WTC11 (cell line): ENCODE data around the gene OCIAD1. TPM values are rescaled to one million over a fixed set of nuclear protein-coding genes. Genes with fewer than 3 reads are reported as not detected.
"Not testable (repeated sequence)": the region's sequence is repeated elsewhere in the genome, so short reads cannot be mapped to it uniquely, and the experiment has no call there.

Experiments used
- ATAC-seq: fragments of 200-7000 bp; cut with Tn5 transposase; 2 replicates; pipeline ENCODE4 v1.10.0; 2021; ENCODE audit warnings: mild to moderate bottlenecking, moderate library complexity
- CTCF ChIA-PET: fragments of 300-600 bp; sonication (Branson Sonifier 250); formaldehyde crosslinking; loops from one replicate; lab custom pipeline; 2021; ENCODE audit warnings: antibody characterized with exemption; lab: Charles Lee
- POLR2A ChIA-PET: fragments of 350-600 bp; sonication (Branson Sonifier 250); formaldehyde crosslinking; loops from one replicate; lab custom pipeline; 2021; ENCODE audit warnings: antibody characterized with exemption; lab: Charles Lee
- DNase-seq: peaks from one replicate; pipeline ENCODE4 v3.0.0; 2021; ENCODE audit warnings: low spot score
- H3K27ac Mint-ChIP-seq: 2 replicates; pipeline ENCODE4 v1.8.0; 2021; ENCODE audit warnings: mixed read lengths
- H3K27me3 Mint-ChIP-seq: 2 replicates; pipeline ENCODE4 v1.8.0; 2021; ENCODE audit warnings: low read depth, mild to moderate bottlenecking, moderate library complexity, mixed read lengths
- H3K36me3 Mint-ChIP-seq: 2 replicates; pipeline ENCODE4 v1.8.0; 2021; ENCODE audit warnings: mixed read lengths
- H3K4me1 Mint-ChIP-seq: 2 replicates; pipeline ENCODE4 v1.8.0; 2022; ENCODE audit warnings: mixed read lengths
- H3K4me3 Mint-ChIP-seq: 2 replicates; pipeline ENCODE4 v1.8.0; 2021; ENCODE audit warnings: mild to moderate bottlenecking, moderate library complexity, mixed read lengths
- H3K9me3 Mint-ChIP-seq: 2 replicates; pipeline ENCODE4 v1.8.0; 2021; ENCODE audit warnings: mixed read lengths
- CREM ChIP-seq: sonication (generic); formaldehyde crosslinking; IDR thresholded peaks from 2 replicates; pipeline ENCODE4 v1.8.1; 2022; ENCODE audit warnings: mild to moderate bottlenecking, missing genetic modification reagents, moderate library complexity
- EMX1 ChIP-seq: fragments of 250-450 bp; sonication (Bioruptor Pico); IDR thresholded peaks from 2 replicates; pipeline ENCODE4 v1.8.0; 2021; ENCODE audit warnings: mild to moderate bottlenecking
- FOXJ3 ChIP-seq: sonication (generic); formaldehyde crosslinking; IDR thresholded peaks from 2 replicates; pipeline ENCODE4 v1.9.0; 2021; ENCODE audit warnings: missing genetic modification reagents, mild to moderate bottlenecking, borderline replicate concordance
- GRHL2 ChIP-seq: fragments of 250-450 bp; sonication (Bioruptor Pico); IDR thresholded peaks from 2 replicates; pipeline ENCODE4 v1.8.0; 2022; ENCODE audit warnings: mild to moderate bottlenecking, moderate library complexity; ENCODE audit not compliant: insufficient replicate concordance, severe bottlenecking
- NR2C2 ChIP-seq: sonication (generic); formaldehyde crosslinking; IDR thresholded peaks from 2 replicates; pipeline ENCODE4 v1.8.0; 2022; ENCODE audit warnings: mild to moderate bottlenecking, missing genetic modification reagents
- TEAD4 ChIP-seq: sonication (generic); formaldehyde crosslinking; IDR thresholded peaks from 2 replicates; pipeline ENCODE4 v1.8.0; 2022; ENCODE audit warnings: mild to moderate bottlenecking, missing genetic modification reagents
- total RNA-seq: library from RNA; stranded (reverse); gene quantifications from 3 replicates; pipeline ENCODE4 v1.2.3, GENCODE V29; 2021
- TF ChIP-seq, protein P1 (sequence below): sonication (generic); formaldehyde crosslinking; IDR thresholded peaks from 2 replicates; pipeline ENCODE4 v1.8.1; 2022; ENCODE audit warnings: low read depth, mild to moderate bottlenecking, moderate library complexity, missing genetic modification reagents, borderline replicate concordance
- TF ChIP-seq, protein P2 (sequence below): sonication (generic); formaldehyde crosslinking; IDR thresholded peaks from 2 replicates; pipeline ENCODE4 v1.8.0; 2023; ENCODE audit warnings: mild to moderate bottlenecking, missing genetic modification reagents

The OCIAD1 gene
- total RNA-seq, 1 experiment from 2014 or later = 135 TPM

DNA sequence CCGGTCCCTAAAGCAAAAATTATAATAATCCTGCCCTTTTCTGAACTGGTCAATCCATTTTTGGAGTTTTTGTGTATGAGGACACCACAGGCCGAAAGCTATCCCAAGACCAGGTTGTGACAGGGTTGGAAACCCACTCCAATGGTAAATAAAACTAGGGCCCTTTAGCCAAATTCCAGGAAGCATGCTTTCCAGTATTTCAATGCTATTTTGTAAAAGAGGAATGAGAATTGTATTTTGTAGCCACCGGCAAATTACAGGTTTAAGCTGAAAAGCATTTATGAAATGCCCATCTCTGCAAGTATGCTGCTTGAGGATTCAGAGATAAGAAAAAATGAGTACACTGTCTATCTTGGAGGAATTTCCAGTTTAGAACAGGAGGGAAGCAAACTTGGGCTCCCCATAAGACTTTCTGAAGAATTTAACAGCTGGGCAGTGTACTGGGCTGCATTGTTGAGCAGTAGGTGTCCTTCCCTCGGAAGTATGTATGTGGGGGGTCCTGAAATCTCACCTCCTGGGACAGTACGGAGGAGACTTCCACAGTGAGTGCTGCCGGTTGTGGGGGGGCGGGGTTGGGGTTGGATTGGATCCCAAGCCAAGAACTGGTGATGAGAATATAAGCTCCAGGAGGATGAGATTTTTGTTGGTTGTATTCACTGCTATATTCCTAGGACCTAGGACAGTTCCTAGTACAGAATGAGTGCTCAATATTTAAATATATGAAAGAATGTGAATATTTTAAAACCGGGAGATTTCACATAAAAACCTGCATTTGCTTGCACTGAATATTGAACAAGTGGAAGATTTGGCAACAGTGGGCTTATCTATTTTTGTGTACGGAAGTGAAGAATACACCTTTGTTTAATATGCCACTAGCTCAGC lies 48.9 kb downstream of the OCIAD1 start:
- no peaks in the 10 kb centered on the region for H3K27me3 Mint-ChIP-seq
- H3K27ac Mint-ChIP-seq = no peak overlapping the region
- TF ChIP-seq NR2C2 (CRISPR knock-in tag) (no peak), TEAD4 (CRISPR knock-in tag) (no peak)
- CTCF ChIA-PET = interaction anchor here (0.5 to 0.7 kb wide), 2 partner anchors 99 to 373 kb away, joined by 3 to 4 read pairs; partner anchors contain the start of gene FRYL
- no peaks in the 10 kb centered on the region for H3K36me3 Mint-ChIP-seq
- H3K4me1 Mint-ChIP-seq = peaks cover 4% of the 10 kb centered on the region
- no peak overlapping the region for H3K4me3 Mint-ChIP-seq
- POLR2A ChIA-PET = no interaction called here
- ATAC-seq (no peak; the same call in 1 of the 2 replicates), DNase-seq (no peak)
- H3K9me3 Mint-ChIP-seq = no peaks in the 10 kb centered on the region; the same call in 1 of the 2 replicates

- H3K27me3 Mint-ChIP-seq, CTCF ChIA-PET, POLR2A ChIA-PET, ATAC-seq, H3K4me1 Mint-ChIP-seq, H3K4me3 Mint-ChIP-seq, DNase-seq, H3K9me3 Mint-ChIP-seq, H3K36me3 Mint-ChIP-seq: not testable (repeated sequence)
- H3K27ac Mint-ChIP-seq = peak overlapping the region; percentile 53; the same call in 1 of the 2 replicates
These were observed 50.8 kb downstream of the OCIAD1 start for GRCh38 chr4:48881646-48882045.

DNA sequence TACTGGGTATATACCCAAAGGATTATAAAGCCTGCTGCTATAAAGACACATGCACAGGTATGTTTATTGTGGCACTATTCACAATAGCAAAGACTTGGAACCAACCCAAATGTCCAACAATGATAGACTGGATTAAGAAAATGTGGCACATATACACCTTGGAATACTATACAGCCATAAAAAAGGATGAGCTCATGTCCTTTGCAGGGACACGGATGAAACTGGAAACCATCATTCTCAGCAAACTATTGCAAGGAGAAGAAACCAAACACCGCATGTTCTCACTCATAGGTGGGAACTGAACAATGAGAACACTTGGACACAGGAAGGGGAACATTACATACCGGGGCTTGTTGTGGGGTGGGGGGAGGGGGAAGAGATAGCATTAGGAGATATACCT lies 58.9 kb downstream of the OCIAD1 start:
- H3K4me1 Mint-ChIP-seq, CTCF ChIA-PET, DNase-seq, H3K27me3 Mint-ChIP-seq, H3K27ac Mint-ChIP-seq, H3K4me3 Mint-ChIP-seq, POLR2A ChIA-PET, ATAC-seq: not testable (repeated sequence)
- Mint-ChIP-seq H3K36me3 (peaks cover 68% of the 10 kb centered on the region), H3K9me3 (peaks cover 32% of the 10 kb centered on the region)

- CTCF ChIA-PET = interaction anchor here (0.5 kb wide), 1 partner anchor 350 kb away, joined by 3 read pairs; no protein-coding TSS in a partner anchor
These were observed 60.2 kb downstream of the OCIAD1 start for GRCh38 chr4:48891028-48891619.

GRCh38 chr4:48896845-48897244 lies 66.0 kb downstream of the OCIAD1 start:
- POLR2A ChIA-PET = no interaction called here
- Mint-ChIP-seq H3K36me3 (peaks cover 72% of the 10 kb centered on the region), H3K27me3 (no peaks in the 10 kb centered on the region), H3K4me3 (no peak overlapping the region), H3K4me1 (no peaks in the 10 kb centered on the region), H3K9me3 (no peaks in the 10 kb centered on the region), H3K27ac (no peak overlapping the region)
- ATAC-seq = peak; percentile 64; the same call in 1 of the 2 replicates
- TF ChIP-seq, protein P1, sequence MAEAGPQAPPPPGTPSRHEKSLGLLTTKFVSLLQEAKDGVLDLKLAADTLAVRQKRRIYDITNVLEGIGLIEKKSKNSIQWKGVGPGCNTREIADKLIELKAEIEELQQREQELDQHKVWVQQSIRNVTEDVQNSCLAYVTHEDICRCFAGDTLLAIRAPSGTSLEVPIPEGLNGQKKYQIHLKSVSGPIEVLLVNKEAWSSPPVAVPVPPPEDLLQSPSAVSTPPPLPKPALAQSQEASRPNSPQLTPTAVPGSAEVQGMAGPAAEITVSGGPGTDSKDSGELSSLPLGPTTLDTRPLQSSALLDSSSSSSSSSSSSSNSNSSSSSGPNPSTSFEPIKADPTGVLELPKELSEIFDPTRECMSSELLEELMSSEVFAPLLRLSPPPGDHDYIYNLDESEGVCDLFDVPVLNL = no peak
- no peak for TF ChIP-seq EMX1 (CRISPR knock-in tag)
- no peak for TF ChIP-seq CREM (CRISPR knock-in tag)
- TF ChIP-seq GRHL2 = no peak
- TF ChIP-seq, protein P2, sequence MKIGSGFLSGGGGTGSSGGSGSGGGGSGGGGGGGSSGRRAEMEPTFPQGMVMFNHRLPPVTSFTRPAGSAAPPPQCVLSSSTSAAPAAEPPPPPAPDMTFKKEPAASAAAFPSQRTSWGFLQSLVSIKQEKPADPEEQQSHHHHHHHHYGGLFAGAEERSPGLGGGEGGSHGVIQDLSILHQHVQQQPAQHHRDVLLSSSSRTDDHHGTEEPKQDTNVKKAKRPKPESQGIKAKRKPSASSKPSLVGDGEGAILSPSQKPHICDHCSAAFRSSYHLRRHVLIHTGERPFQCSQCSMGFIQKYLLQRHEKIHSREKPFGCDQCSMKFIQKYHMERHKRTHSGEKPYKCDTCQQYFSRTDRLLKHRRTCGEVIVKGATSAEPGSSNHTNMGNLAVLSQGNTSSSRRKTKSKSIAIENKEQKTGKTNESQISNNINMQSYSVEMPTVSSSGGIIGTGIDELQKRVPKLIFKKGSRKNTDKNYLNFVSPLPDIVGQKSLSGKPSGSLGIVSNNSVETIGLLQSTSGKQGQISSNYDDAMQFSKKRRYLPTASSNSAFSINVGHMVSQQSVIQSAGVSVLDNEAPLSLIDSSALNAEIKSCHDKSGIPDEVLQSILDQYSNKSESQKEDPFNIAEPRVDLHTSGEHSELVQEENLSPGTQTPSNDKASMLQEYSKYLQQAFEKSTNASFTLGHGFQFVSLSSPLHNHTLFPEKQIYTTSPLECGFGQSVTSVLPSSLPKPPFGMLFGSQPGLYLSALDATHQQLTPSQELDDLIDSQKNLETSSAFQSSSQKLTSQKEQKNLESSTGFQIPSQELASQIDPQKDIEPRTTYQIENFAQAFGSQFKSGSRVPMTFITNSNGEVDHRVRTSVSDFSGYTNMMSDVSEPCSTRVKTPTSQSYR = no peak
- CTCF ChIA-PET = interaction anchor here (0.5 to 1.4 kb wide), 4 partner anchors 48 to 421 kb away, joined by 3 to 5 read pairs (median 4); no protein-coding TSS in a partner anchor
- DNase-seq = no peak

More at GRCh38 chr4:48891028-48891619, 60.2 kb downstream of the OCIAD1 start:
- POLR2A ChIA-PET = no interaction called here
- ATAC-seq (no peak), DNase-seq (no peak)
- Mint-ChIP-seq H3K4me1 (no peaks in the 10 kb centered on the region), H3K9me3 (peaks cover 32% of the 10 kb centered on the region), H3K27me3 (no peaks in the 10 kb centered on the region), H3K36me3 (peaks cover 80% of the 10 kb centered on the region)
- TF ChIP-seq FOXJ3 (CRISPR knock-in tag) = no peak
- TF ChIP-seq, all 79 proteins: peak for 0
- Mint-ChIP-seq H3K27ac (no peak overlapping the region), H3K4me3 (no peak overlapping the region)
